Endometrium (tissue), 2 donors: ENCODE measurements around the gene ZNF778.

Source experiments
- FAIRE-seq: peaks from 2 replicates; lab custom pipeline; 2012; peaks lifted over from hg19 to GRCh38; lab: Jason Lieb, UNC
- donor health status: control.
- donor health status: control.

Gene ZNF778

DNA sequence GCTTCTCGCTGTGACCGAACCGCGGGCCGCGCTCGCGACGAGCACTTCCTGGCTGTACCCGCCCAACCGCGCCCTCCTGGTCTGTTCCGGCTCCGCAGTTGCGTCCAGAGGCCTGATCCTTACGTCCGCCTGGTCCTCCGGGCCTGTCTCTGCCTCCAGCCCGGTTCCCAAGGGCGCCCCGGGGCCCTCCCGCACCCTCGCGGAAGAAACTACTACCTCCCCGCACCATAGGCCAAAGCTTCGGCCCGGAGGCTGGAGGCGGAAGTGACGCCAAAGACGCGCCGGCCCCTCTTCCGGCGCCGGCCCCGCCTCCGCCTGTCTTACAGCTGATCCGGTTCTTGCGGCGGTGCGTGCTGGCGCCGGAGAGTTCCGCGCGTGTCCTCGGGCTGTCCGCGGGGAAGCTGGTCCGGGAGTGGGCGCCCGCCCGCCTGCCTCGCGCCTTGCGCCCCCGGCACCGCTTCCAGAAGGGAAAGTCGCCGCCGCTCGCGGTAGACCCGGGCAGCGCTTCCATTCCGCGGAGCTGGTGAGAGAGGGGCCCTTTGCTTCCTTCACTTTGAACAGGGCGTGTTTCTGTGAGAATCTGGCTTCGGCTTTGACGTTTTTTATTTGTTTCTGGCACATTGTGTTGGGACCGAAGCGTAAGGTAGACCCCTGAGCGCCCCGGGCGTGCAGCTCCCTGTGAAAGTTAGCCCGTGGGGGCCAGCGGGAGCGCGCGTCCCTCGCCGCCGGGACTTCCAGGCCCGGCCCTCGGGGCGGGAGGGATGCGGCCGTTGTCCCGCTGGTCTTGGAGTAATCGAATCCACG, at the start of gene ZNF778:
ZNF778 (plus strand) TSS at position 316 of the 804 bp plus-strand sequence. CDS start 3,425 bp downstream, outside the sequence.
- no peak for FAIRE-seq

DNA sequence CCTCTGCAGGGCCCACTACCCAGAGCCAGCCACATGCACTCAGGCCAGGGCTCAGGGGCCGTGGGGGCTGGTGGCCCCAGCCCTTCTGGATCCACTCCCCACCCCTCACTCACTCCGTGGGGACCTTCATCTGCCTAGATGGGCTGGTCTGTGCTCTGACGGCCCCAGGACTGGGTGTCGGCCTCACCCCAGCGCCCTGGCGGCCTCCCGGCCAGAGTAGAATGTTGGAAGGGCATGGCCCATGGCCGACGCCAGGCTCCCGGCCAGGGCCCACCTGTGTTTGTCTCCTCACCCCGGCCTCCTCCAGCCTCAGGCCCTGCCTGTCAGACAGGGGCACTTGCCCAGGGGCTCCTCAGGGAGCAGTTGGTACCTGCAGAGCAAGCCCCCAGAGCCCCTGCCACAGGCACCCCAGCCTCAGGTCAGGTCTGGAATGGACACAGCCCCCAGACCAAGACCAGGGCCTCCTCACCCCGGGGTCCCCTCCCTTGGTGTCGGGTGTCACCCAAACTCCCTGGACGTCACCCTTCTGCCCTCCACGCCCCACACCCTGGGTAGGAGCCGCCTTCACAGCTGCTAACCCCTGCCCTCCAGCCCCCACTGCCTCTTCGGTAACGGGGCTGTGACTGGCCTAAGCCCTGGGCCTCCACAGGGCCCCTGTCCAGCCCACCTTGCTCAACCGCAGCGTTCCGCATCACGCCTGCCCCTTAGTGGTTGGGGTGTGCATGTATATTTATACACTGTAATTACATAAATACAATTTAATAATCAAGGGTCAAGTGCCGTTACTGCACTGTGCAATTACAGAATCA, 48.9 kb upstream of the ZNF778 start:
- FAIRE-seq, result no peak

DNA sequence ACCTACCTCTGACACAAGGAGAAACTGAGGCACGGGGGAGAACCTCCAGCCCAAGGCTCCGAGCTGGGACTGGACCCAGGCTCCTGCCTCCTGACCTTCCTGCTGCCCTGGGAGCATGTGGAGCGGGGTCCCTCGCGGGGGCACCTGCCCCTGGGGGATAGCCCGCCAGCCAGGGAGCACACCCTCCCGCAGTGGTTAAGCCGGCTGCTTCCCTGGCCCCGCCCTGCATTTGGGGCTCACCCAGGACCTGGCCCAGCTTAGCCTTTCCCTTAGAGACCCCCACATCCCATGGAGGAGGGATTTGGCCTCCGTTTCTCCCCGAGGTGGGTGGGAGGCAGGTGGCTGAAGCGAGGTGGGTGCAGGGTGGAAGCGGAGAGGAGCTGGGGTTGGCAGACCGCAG, 47.7 kb upstream of the ZNF778 start:
- FAIRE-seq, result no peak

DNA sequence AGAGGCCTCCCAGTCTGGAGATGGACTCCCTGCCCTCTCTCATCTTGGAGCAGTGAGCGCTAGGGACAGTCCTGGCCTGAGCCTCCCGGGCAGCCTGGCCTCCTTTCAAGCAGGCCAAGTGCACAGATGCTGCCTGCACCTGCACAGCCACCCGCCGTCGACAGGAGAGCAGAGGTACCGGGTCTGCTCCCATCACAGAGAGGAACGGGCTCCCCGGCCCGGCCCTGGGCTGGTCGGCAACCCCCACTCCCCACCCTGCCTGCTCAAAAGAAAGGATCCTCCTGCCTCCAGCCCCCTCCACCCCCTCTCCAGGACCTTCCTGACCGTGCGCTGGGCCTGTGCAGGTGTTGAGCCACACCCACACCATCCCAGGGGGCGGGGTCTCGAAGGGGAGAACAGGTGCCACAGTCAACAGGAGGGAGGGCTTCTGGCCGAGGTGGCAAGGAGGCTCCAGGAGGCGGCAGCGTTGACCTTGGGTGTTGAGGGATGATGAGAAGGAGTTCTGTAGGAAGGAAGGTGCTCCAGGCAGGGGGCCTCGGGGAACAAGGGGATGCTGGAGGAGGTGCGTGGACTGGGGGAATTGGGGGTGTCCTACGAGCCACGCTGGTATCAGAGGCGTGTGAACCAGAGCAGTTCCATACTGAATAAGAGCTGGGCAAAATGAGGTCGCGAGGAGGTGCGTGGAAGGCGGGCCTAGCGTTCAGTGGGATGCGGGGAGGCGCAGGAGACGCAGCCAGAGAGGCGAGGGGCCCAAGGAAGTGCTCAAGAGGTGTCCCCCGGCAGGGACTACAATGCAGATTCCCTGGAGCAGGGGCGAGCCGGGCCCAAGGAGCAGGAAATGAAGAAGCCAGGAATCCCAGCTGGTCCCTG, 46.9 kb upstream of the ZNF778 start:
- no peak for FAIRE-seq

DNA sequence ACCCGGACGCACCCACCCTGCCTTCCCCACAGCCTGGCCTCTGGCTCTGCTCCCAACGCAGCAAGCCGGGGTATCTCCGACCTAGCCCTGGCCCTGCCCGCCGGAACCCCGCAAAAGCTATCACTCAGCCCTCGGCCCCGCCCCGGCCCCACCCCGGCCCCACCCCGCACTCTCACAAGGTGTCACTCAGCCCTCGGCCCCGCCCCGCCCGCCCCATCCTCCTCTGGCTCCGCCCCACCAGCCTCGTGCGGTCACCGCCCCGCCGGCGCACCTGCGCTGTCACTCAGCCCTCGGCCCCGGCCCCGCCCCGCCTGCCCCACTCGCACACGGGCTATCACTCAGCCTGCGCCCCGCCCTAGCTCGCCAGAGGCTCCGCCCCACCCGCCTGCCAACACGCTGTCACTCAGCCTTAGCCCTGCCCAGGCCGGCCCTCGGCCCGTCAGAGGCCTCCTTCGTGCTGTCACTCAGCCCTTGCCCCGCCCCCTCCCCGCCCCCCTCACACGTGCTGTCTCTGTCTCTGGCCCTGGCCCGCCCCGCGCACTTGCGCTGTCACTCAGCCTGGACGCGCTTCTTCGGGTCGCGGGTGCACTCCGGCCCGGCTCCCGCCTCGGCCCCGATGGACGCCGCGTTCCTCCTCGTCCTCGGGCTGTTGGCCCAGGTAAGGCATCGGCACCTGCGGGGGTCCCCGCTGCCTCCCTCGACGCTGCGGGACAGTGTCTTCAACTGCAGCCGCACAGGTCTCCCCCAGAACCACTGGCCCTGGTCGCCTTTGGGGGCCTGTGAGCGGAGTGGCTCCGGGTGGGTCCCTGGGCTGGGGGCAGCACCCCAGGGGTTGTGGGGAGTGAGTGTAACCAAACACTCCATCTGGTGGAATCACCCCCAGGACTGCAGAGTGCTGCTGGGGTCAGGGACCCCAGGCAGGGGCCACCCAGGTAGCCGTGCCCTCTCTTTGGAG, 46.0 kb upstream of the ZNF778 start, which contains the start of gene CDH15:
CDH15 (plus strand) TSS at position 533 of the 955 bp plus-strand sequence; CDS start at position 617, 84 bp downstream.
- no peak for FAIRE-seq

DNA sequence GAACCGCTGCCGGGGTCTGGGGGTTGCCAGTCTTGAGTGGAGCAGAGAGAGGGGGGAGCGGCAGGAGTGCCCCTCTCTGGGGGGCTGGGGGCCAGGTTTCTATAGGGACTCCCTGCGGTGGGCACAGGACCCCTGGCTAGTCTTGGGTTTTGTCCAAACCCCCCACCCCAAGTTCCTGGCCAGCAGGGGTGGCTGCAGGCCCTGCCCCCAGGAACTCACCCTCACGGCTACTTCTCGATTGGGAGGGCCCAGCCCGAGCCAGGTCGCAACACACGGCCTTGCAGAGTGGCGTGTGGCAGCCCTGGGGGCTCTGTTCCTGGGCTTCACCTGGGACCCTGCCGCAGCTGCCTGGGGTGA, 45.4 kb upstream of the ZNF778 start:
- no peak for FAIRE-seq

DNA sequence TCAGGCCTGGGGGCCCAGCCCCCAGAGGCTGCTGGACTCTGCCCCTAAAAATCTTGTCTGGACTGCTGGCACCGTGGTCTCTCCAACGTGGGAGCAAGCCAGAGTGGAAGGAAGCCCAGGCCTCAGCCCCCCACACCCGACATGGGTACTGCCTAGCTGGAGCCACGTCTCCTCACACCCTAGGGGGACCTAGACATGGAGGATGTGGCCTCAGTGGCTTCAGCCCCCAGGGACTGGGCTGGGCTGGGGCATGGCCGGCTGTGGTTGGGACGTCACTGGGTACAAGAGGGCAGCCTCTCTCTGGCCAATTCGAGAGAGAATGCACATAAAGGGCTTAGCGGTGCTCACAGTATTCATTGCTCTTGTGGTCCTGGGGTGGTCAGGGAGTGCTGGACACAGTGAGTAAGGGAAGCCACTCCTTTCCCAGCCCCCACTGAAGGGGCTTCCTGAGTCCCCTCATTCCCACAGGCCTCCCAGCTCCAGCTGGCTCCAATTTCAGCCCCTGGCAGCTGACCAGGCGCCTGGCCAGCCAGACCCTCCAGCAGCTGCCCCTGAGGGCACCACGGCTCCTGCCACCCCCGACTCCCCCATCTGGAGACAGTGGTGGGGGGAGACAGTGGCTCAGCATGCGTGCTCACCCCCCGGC, 44.9 kb upstream of the ZNF778 start:
- FAIRE-seq, result no peak

DNA sequence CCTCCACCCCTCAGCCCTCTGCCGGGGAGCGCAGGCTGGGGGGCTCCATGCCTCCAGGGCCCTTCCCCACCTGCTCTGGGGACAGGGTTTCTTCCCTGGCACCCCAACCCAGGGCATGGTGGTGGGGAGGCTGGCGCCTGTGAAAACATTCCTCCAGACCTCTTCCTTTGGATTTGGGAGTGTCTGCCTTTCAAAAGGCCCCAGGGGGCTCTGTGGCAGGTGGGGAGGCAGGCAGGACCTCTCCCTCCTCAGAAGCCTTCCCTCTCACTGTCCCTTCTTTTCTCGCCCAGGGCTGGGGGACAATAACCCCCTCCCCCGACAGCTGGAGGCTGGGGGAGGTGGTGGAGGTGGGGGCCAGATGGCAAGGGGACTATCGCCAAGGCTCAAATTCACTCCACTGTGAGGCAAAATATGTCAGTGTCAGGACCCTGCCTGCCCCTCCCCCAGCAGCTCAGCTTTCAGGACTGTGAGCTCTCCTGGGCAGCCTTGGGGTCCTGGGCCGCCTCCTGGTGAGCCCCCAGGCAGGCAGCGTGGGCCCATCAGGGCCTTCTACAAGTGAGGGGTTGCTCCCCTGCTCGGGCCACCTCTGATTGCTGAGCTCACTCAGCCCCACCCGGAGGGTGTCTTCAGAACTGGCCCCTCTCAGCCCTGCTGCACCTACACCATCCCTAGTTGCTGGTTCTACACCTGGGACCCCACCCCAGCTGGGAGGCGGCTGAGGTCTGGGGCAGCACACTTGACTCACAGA, 44.2 kb upstream of the ZNF778 start:
- FAIRE-seq, result no peak

DNA sequence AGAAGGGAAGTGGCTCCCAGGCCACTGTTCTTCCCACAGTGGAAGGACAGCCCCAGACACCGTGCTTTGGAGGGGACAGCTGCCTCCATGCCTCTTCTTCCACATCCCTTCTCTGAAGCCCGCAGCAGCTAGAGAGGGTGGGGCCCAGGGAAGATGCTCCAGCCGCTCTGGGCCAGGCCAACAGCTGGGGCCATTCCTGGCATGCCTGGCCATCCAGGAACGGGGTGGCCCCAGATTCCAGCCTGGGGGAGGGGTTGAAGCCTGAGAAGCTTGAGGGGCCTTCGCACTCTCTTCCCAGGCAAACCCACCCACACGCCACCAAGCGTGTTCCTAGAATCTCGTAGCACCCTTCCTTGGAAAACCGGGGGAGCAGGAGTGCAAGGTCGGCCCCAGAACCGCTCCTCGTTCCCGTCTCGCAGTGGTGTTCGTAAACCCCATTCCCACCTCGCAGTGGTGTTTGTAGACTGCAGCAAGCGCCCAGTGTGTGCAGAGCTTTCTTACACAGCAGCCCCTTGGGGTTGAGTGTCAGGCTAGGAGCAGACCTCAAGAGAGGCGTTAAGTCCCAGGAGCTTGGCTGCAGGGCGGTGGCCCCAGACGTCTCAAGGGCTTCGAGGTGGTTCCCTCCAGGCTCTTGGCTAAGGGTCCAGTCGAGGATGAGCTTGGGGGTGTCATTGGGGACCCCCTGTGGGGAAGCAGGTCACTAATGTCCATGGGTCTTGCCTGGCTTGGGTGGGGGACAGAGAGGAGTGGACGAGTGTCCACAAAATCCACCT, 43.3 kb upstream of the ZNF778 start:
- FAIRE-seq, result no peak

DNA sequence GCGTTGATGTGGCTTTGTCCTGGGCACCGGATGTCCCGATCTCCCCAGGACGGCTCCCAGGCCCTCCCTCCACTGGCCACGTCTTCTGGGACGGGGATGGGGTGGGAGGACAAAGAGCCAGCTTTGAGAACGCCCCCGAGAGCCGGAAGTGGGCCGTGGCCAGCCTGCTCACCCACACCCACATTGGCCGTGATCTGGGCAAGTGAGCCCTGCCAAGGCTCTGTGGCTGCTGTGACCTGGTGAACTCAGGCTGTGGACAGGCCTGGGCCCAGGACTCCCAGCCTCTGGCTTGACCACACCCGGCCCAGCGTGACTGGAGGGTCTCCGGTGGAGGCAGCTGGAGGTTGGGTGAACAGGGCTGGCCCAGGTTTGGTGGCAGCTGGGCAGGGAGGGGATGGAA, 42.6 kb upstream of the ZNF778 start:
- FAIRE-seq, result no peak

DNA sequence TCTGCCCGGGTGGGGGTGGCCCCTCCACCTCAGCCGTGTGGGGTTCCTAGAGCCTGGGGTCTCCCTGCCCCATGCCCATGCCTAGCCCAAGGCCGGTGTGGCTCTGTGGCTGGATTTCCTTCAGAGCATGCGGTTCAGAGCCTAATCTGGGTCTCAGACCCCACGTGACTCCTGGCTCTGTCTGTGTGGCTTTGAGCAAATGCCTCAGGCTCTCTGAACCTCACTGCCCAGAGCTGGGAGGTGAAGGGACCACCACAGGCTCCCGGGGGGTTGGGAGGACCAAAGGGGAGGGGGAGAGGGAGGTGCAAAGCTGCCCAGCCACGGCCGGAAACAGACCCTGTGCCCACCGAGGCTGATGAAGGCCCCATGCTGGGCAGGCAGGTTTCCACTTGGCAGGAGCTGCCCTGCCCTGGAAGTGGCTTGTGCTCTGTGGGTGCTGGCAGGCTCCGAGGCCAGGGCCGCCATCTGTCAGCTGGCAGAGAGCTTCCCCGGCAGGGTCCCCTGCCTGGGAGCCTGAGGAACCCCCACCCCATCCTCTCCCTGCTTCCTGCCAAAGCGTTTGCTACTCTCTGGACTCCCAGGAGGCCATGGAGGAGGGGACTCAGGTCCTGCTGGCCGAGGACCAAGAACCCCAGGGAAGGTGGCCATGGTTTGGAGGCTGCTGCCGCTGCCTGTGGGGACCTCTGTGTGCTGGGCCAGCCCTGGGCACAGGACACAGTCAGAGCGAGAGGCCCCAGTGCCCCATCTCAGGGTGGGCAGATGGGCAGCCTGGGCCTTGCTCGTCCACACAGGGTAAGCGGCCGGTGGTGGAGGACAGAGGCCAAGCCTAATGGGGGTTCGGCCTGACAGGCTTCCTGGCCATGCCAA, 42.0 kb upstream of the ZNF778 start:
- no peak for FAIRE-seq

DNA sequence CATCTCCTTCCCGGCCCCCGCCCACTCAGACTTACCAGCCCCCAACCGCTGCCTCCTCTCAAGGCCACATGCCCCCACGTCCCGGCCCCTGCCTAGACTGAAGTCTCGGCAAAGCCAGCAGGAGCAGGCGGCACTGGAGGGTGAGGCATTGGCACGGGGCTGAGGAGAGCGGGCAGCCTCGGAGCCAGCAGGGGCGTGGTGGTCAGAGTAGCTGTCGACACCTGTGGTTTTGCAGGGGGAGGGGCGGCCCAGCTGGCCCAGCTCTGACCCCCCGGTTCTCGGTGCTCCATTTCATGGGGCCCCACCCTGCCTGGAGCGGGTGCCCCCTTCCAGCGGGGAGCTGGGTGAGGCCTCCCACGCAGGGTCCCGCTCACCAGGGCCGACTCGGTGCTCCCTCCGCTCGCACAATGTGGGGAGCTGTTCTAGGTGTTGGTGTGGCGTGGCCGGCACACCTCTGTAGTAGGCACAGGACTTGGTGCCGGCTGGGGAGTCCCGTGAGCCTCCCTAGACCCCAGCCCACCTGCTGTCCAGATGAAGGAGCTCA, 41.3 kb upstream of the ZNF778 start:
- no peak for FAIRE-seq

DNA sequence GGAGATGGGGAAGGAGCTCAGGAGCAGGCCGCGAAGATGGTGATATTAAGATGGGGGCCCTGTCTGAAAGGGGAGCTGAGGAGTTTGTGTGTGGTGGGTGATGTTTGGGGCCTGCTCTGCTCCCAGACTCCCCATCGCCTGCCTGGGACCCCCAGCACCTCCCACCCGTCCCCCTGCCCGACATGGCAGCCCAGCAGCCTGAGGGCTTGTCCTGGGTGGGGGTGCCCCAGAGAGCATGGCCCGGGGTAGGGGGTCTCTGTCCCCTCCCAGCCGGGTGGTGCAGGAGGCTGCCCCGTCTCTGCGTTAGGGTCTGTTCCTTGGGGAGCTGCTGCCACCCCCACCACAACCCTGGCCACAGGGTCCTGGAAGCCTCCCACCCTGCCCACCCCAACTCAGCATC, 40.8 kb upstream of the ZNF778 start:
- FAIRE-seq, result no peak

DNA sequence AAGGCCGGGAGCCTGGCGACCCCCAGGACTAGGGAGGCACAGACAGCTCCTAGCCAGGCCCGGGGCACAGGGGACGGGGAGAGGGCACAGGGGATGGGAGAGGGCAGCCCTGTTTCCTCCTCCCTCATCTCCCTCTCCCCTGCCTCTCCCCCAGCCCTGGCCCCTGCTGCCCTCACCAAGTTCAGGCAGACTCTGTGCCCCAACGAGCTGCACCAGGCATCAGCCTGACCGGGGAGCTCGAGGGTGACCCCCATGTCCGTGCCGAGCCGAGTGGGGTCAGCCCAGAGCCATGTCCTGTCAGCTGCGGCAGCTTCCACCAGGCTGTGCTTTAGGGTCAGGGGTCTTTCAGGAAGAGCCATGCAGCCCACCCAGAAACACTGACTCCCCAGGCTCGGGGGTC, 40.0 kb upstream of the ZNF778 start:
- FAIRE-seq, result no peak

DNA sequence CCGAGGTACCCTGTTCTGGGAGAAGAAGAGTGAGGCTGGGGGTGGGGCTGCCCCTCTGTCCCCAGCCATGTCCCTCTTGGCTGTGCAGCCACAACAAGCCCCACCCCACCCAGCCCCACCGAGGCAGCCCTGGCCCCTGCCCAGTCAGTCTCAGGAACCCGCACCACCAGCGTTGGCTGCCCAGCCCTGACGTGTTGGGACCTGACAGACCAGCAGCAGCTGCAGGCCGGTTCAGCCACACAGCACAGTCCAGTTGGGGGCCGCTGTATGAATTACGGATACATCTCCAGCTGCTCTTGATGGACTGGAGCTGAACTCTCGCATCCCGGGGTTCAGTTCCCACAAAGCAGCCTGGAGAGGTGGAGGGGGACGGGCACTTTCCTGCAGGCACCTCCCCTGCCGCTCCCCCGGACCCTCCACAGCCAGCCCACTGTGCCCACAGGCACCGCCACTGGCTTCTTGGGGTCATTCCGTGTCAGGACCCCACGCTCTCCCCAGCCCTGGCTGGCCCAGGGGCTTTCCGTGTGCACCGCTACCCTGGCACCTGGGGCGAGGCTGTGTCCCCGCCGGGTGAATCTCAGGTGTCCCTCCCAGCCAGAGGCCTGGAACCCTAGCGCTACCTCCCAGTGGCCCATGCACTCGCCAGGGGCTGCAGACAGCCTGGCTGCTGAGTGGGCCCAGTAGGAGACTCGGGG, 38.9 kb upstream of the ZNF778 start:
- FAIRE-seq, result no peak

DNA sequence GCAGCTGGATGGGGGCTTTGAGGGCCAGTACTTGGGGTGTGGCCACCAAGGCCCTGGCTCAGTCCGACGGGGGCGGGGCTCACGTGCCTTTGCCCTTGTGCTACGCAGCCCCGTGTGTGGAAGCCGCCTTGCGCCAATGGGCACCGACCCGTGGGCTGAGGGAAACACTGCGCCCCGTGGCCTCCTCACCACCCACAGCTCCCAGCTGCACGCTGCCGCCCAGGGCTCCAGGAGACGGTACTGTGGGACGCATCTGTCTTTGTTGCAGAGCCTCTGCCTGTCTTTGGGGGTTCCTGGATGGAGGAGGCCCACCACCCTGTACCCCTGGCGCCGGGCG, 38.4 kb upstream of the ZNF778 start:
- FAIRE-seq, result no peak

DNA sequence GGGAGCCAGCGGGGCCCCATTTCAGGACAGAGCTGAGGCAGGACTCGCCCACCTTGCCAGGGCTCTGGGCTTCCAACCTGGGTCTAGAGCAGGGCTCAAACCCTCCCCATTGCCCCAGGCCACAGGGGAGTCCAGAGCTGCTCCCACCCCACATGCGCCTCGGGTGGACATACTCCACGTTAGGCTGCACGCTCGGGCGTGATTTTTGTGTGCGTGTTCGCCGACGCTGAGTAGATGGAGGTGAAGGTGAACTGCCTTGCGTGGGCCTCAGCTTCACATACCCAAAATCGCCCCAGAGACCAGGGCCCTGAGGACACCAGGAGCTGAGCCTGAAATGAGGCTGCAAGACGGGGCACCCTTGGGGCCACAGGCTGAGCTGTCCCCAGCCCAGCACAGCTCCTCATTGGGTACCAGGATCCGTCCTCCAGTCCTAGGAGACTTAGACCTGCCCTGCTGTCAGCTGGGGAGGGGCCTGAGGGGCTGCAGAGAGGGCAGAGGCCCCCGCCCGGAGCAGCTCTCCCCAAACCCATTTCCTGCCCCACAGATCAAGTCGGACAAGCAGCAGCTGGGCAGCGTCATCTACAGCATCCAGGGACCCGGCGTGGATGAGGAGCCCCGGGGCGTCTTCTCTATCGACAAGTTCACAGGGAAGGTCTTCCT, 37.7 kb upstream of the ZNF778 start:
- FAIRE-seq, result no peak
